Vagina (tissue), 2 donors: ENCODE results near the gene ANAPC5.

ENCODE experiments used
- CTCF ChIP-seq, 3 experiments: fragments of 450-650 bp in 2 of 3; fragments of 200-600 bp in 1 of 3; sonication (generic) in 1 of 3; IDR thresholded peaks; one replicate each; pipeline ENCODE4 v1.5.1; 2017 to 2019; ENCODE audit warnings: antibody characterized with exemption in 3 of 3, mild to moderate bottlenecking in 2 of 3, moderate library complexity in 2 of 3
- POLR2A ChIP-seq, 2 donors: fragments of 450-650 bp; IDR thresholded peaks; one replicate each; pipeline ENCODE4 v1.6.1; 2017; ENCODE audit warnings: antibody characterized with exemption in 2 of 2, mild to moderate bottlenecking in 2 of 2, moderate library complexity in 2 of 2

DNA sequence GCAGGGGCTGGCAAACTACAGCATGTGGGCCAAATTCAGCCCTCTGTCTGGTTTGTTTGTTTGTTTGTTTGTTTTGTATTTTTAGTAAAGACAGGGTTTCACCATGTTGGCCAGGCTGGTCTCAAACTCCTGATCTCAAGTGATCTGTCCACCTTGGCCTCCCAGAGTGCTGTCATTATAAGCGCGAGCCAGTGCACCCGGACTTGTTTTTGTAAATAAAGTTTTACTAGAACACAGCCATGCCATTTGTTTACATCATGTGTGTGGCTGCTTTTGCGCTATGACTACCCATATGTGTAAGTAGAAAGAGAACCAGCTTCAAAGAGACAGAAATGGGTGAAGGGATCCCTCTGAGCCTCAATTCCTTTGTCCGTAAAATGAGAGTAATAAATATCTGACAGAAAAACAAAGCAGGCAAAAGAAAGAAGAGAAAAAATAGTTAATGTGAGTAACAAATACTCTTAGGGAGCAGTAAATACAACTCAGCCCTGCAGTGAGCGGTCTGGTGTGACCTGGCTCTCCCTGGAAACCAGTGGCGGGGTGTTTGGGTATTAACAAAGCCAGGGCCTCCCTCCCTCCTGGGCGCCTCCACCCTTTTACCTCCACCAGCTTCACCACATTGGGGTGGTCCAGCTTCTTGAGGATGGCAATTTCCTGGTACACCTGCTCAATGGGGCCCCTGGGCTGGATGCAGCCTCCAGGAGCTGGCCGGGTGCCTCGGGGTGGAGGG, 88.8 kb downstream of the ANAPC5 start:
- no peak for TF ChIP-seq CTCF (IDR thresholded peaks at IDR 0.05)
- TF ChIP-seq POLR2A (IDR thresholded peaks at IDR 0.05): no peak
